Measurements from ENCODE around the gene MARCHF2.

DNA sequence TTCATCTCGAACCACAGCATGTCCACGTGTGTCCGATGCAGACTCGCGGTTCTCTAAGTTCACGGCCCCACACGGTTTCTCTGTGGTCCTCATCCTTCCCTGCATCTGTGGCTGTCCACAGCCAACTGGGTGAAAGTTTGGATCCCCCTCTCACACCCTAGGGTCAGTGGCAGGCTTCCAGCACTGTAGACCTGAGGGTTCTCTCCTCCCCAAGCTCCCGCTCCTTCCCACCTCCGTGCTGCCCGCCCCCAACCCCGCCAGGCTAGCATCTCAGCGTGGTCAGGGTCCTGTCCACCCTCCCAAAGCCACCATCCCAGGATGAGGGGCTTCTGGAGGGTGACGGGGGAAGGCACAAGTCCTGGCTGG lies 46.2 kb upstream of the MARCHF2 start:
- TF ChIP-seq, protein P1, sequence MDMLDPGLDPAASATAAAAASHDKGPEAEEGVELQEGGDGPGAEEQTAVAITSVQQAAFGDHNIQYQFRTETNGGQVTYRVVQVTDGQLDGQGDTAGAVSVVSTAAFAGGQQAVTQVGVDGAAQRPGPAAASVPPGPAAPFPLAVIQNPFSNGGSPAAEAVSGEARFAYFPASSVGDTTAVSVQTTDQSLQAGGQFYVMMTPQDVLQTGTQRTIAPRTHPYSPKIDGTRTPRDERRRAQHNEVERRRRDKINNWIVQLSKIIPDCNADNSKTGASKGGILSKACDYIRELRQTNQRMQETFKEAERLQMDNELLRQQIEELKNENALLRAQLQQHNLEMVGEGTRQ (IDR thresholded peaks at IDR 0.05; ENCODE audit: borderline replicate concordance, low read depth, low read length): no peak
- TF ChIP-seq, protein P2, sequence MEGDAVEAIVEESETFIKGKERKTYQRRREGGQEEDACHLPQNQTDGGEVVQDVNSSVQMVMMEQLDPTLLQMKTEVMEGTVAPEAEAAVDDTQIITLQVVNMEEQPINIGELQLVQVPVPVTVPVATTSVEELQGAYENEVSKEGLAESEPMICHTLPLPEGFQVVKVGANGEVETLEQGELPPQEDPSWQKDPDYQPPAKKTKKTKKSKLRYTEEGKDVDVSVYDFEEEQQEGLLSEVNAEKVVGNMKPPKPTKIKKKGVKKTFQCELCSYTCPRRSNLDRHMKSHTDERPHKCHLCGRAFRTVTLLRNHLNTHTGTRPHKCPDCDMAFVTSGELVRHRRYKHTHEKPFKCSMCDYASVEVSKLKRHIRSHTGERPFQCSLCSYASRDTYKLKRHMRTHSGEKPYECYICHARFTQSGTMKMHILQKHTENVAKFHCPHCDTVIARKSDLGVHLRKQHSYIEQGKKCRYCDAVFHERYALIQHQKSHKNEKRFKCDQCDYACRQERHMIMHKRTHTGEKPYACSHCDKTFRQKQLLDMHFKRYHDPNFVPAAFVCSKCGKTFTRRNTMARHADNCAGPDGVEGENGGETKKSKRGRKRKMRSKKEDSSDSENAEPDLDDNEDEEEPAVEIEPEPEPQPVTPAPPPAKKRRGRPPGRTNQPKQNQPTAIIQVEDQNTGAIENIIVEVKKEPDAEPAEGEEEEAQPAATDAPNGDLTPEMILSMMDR (IDR thresholded peaks at IDR 0.05): no peak
- TF ChIP-seq YY1 (IDR thresholded peaks at IDR 0.05; ENCODE audit: low read depth) (no peak), EZH2phosphoT487 (IDR thresholded peaks at IDR 0.05; ENCODE audit: borderline replicate concordance, low read depth) (no peak), GABPA (IDR thresholded peaks at IDR 0.05; ENCODE audit: low read depth) (no peak), RAD21 (IDR thresholded peaks at IDR 0.05; ENCODE audit: low read length) (no peak), EP300 (IDR thresholded peaks at IDR 0.05; ENCODE audit: borderline replicate concordance in 1 of 2, low read depth in 1 of 2, low read length in 1 of 2) (no peak), FOSL2 (IDR thresholded peaks at IDR 0.05; ENCODE audit: borderline replicate concordance, low read depth) (no peak), SIN3A (IDR thresholded peaks at IDR 0.05; ENCODE audit: borderline replicate concordance, low read depth, low read length) (no peak), POLR2AphosphoS5 (IDR thresholded peaks at IDR 0.05; ENCODE audit: low read depth, low read length) (no peak), RXRA (IDR thresholded peaks at IDR 0.05; ENCODE audit: borderline replicate concordance, low read depth) (no peak)
- TF ChIP-seq, protein P3, sequence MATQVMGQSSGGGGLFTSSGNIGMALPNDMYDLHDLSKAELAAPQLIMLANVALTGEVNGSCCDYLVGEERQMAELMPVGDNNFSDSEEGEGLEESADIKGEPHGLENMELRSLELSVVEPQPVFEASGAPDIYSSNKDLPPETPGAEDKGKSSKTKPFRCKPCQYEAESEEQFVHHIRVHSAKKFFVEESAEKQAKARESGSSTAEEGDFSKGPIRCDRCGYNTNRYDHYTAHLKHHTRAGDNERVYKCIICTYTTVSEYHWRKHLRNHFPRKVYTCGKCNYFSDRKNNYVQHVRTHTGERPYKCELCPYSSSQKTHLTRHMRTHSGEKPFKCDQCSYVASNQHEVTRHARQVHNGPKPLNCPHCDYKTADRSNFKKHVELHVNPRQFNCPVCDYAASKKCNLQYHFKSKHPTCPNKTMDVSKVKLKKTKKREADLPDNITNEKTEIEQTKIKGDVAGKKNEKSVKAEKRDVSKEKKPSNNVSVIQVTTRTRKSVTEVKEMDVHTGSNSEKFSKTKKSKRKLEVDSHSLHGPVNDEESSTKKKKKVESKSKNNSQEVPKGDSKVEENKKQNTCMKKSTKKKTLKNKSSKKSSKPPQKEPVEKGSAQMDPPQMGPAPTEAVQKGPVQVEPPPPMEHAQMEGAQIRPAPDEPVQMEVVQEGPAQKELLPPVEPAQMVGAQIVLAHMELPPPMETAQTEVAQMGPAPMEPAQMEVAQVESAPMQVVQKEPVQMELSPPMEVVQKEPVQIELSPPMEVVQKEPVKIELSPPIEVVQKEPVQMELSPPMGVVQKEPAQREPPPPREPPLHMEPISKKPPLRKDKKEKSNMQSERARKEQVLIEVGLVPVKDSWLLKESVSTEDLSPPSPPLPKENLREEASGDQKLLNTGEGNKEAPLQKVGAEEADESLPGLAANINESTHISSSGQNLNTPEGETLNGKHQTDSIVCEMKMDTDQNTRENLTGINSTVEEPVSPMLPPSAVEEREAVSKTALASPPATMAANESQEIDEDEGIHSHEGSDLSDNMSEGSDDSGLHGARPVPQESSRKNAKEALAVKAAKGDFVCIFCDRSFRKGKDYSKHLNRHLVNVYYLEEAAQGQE (IDR thresholded peaks at IDR 0.05; ENCODE audit: low read depth, low read length): no peak
- TF ChIP-seq, protein P4, sequence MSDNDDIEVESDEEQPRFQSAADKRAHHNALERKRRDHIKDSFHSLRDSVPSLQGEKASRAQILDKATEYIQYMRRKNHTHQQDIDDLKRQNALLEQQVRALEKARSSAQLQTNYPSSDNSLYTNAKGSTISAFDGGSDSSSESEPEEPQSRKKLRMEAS (IDR thresholded peaks at IDR 0.05; ENCODE audit: low read depth): no peak
